ENCODE measurements around the gene RPL28.
"Not testable (repeated sequence)": the region's sequence is repeated elsewhere in the genome, so short reads cannot be mapped to it uniquely, and the experiment has no call there.

The RPL28 gene

DNA sequence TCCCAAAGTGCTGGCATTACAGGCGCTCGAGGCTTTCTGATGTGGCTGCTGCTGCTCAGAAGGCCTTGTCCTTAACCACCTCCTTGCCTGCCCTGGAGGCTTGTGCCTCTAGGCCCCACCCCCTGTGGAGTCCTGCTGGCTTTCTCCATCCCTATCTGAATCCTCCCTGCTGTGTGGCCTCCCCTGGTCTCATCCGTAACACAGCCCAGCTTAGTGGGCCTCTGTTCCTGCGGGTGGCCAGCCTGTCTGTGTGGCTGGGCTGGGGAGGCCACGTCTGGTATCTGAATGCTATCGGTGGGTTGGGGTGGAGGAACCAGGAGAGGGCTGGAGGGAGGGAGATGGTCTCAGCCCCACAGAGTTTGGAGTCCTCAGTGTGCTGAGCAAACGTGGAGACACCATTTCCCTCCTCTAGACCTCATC is 4.7 kb downstream of the RPL28 start:
- H3K27ac ChIP-seq (ENCODE audit: low read length), result no peak overlapping the region
- H3K27me3 ChIP-seq (ENCODE audit: low read depth, low read length), result no peaks in the 10 kb centered on the region
- H3K36me3 ChIP-seq (ENCODE audit: control insufficient read depth in 1 of 2, insufficient read depth in 2 of 2, low read length in 2 of 2), result peaks cover 23 to 31% of the 10 kb centered on the region in 2 donors
- H3K4me1 ChIP-seq (ENCODE audit: control insufficient read depth in 1 of 2, insufficient read depth in 2 of 2, low read length in 2 of 2), result peaks cover 20 to 32% of the 10 kb centered on the region in 2 donors
- no peak overlapping the region for H3K4me3 ChIP-seq (ENCODE audit: low read depth in 1 of 2, low read length in 2 of 2)
- H3K9me3 ChIP-seq (ENCODE audit: control insufficient read depth in 1 of 2, low read length in 2 of 2), result no peaks in the 10 kb centered on the region

DNA sequence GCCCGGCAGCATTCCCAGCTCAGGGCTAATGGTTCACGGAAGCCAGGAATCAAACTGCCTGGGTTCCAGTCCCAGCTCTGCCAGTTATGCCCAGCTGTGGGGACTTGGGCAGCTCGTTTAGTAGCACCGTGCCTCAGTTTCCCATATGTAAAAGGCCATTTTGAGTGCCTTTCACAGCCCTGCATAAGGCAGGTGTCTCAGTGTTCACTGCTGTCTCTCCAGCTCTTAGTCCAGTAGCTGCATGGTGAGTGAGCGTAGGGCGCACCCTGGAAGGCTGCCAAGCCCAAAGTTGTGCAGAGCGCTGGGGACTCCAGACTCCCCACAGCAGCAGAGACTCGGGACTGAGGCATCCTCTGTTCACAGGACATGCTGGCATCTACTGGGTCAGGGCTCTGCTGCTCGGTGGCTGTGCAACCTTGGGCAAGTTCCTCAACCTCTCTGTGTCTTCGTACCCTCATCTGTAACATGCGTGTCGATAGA is 5.5 kb downstream of the RPL28 start:
- no peak overlapping the region for H3K4me3 ChIP-seq (ENCODE audit: low read depth in 1 of 2, low read length in 2 of 2)
- H3K36me3 ChIP-seq (ENCODE audit: control insufficient read depth in 1 of 2, insufficient read depth in 2 of 2, low read length in 2 of 2), result peaks cover 23 to 30% of the 10 kb centered on the region in 2 donors
- no peaks in the 10 kb centered on the region for H3K9me3 ChIP-seq (ENCODE audit: control insufficient read depth in 1 of 2, low read length in 2 of 2)
- peaks cover 20 to 32% of the 10 kb centered on the region in 2 donors for H3K4me1 ChIP-seq (ENCODE audit: control insufficient read depth in 1 of 2, insufficient read depth in 2 of 2, low read length in 2 of 2)
- no peaks in the 10 kb centered on the region for H3K27me3 ChIP-seq (ENCODE audit: low read depth, low read length)
- no peak overlapping the region for H3K27ac ChIP-seq (ENCODE audit: low read length)

DNA sequence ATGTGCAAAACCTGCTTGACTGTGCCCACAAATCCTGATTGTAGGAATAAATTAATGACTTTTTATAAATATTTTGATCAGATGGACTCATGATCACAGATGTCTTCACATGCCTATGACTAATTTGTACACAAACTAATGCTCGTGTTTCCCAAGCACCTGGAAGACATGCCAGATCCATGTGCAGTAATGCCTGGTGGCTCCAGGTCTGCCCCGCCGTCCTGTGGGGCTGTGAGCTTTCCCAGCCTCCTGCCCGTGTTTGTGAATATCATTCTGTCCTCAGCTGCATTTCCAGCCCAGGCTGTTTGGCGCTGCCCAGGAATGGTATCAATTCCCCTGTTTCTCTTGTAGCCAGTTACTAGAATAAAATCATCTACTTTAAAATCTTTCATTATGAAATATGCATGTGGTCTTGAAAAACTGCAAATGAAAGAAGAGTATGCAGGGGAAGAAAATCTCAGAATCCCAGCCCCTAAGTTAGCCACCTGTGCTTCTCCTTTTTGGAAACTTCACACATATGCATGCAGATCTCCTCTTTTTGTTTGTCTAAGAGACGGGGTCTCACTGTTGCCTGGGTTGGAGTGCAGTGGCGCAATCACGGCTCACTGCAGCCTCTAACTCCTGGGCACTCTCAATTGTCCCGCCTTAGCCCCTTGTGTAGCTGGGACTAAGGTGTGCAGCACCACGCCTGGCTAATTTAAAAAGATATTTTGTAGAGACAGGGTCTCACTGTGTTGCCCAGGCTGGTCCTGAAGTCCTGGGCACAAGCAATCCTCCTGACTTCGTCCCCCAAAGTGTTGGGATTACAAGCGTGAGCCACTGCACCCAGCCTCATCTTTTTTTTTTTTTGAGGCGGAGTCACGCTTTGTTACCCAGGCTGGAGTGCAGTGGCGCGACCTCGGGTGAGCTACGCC is 6.2 kb downstream of the RPL28 start:
- Histone ChIP-seq H3K27ac (ENCODE audit: low read length) (no peak overlapping the region), H3K27me3 (ENCODE audit: low read depth, low read length) (no peaks in the 10 kb centered on the region), H3K36me3 (ENCODE audit: control insufficient read depth in 1 of 2, insufficient read depth in 2 of 2, low read length in 2 of 2) (peaks cover 23 to 30% of the 10 kb centered on the region in 2 donors), H3K9me3 (ENCODE audit: control insufficient read depth in 1 of 2, low read length in 2 of 2) (no peaks in the 10 kb centered on the region), H3K4me1 (ENCODE audit: control insufficient read depth in 1 of 2, insufficient read depth in 2 of 2, low read length in 2 of 2) (peaks cover 16 to 27% of the 10 kb centered on the region in 2 donors), H3K4me3 (ENCODE audit: low read depth in 1 of 2, low read length in 2 of 2) (no peak overlapping the region)

DNA sequence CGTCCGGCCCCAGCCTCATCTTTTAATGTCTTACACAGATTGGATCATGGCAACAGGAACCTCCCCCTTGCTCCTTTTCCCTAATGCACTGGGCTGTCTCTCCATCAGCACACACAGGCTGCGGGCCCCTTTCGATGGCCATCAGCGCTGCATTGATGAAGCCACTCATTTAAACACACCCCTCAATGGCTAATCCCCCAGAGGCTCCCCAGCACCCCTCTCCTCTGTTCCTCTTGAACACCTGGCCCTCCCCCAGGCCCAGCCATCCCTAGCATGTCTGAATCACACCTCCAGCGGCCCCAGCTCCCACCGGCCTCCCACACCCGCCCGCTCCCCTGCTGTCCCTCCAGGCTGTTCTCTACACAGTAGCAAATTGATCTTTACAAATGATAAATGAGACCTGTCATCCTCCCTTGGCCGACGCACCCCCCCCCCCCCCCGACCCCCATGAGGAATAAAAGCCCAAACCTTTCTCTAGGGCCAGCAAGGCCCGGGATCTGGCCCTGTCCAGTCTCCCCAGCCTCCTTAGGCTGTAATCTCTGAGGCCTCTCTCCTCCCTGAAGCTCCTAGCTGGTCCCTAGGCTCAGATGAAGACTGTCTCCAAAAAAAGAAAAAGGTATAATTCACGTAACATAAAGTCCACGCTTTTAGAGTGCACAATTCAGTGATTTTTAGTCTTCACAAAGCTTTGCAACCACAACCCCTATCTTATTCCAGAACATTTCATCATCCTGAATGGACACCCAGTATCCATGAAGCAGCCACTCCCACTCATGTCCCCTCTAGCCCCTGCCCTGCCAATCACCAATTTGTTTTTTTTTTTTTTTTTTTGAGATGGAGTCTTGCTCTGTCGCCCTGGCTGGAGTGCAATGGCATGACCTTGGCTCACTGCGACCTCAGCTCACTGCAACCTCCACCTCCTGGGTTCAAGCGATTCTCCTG is 7.4 kb downstream of the RPL28 start:
- H3K4me1 ChIP-seq (ENCODE audit: control insufficient read depth in 1 of 2, insufficient read depth in 2 of 2, low read length in 2 of 2), result peaks cover 6 to 16% of the 10 kb centered on the region in 2 donors

DNA sequence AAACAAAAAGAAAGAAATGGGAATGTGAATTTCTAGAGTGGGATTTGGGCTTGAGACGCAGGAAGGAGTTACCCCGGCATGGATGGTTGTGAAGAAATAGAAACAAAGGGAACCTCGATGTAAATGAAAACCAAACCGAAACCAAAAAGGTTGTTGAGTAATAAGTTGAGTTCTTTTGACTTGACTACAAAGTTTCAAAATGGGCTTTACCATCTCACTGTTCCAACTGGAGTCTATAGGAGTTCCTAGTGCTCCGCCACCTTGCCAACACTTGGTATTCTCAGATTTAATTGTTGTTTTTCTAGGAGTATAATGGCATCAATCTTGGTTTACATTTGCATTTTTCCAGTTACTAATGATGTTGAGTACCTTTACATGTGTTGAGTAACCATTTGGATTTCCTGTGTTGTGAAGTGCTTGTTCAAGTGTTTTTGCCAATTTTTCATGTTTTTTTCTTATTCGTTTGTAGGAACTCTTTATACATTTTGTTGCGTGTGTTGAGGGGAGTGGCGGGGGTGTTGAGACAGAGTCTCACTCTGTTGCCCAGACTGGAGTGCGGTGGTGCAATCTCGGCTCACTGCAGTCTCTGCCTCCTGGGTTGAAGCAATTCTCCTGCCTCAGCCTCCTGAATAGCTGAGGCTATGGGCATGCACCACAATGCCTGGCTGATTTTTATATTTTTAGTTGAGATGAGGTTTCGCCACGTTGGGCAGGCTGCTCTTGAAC is 12.6 kb downstream of the RPL28 start:
- H3K27ac ChIP-seq (ENCODE audit: low read length), result no peak overlapping the region
- H3K9me3 ChIP-seq (ENCODE audit: control insufficient read depth in 1 of 2, low read length in 2 of 2), result no peaks in the 10 kb centered on the region
- H3K36me3 ChIP-seq (ENCODE audit: control insufficient read depth in 1 of 2, insufficient read depth in 2 of 2, low read length in 2 of 2), result peaks cover 21 to 29% of the 10 kb centered on the region in 2 donors
- no peaks in the 10 kb centered on the region for H3K4me1 ChIP-seq (ENCODE audit: control insufficient read depth in 1 of 2, insufficient read depth in 2 of 2, low read length in 2 of 2)
- no peak overlapping the region for H3K4me3 ChIP-seq (ENCODE audit: low read depth in 1 of 2, low read length in 2 of 2)
- H3K27me3 ChIP-seq (ENCODE audit: low read depth, low read length), result no peaks in the 10 kb centered on the region

More for the DNA sequence above, 7.4 kb downstream of the RPL28 start:
- Histone ChIP-seq H3K27me3 (ENCODE audit: low read depth, low read length) (no peaks in the 10 kb centered on the region), H3K9me3 (ENCODE audit: control insufficient read depth in 1 of 2, low read length in 2 of 2) (no peaks in the 10 kb centered on the region), H3K4me3 (ENCODE audit: low read depth in 1 of 2, low read length in 2 of 2) (no peak overlapping the region), H3K36me3 (ENCODE audit: control insufficient read depth in 1 of 2, insufficient read depth in 2 of 2, low read length in 2 of 2) (peaks cover 23 to 25% of the 10 kb centered on the region in 2 donors), H3K27ac (ENCODE audit: low read length) (no peak overlapping the region)

DNA sequence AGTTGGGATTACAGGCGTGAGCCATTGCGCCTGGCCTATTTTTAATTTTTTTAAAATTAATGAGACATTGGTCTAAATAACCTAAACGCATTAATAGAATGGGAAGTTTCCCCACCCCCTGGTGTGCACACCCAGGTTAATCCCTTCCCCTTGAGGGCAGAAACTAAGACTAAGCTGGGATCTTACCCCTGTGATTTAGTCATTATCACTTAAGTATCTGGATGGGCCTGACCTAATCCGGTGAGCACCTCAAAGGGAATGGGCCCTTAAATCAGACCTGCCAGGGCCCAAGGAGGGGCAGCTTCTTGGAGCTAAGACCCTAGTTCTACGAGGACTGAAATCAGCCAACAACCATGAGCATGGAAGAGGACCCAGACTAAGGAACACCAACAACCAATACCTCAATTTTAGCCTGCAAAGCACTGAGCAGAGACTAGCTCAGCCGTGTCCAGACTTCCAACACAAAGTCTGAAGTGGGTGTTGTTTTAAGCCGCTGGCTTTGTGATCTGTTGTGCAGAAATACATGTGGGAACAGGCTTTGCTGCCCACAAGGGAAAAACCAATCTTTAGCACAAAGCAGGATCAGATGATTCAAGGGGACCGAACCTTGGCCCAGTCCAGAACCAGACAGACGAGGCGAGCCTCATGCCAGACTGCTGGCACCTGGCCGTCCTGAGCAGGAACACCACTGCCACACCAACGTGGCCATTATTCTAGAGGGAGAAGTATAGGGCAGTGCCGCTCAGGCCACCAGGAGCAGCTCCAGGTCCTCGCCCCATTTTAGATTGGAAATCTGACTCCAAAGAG is 14.8 kb downstream of the RPL28 start:
- Histone ChIP-seq H3K4me1 (ENCODE audit: control insufficient read depth in 1 of 2, insufficient read depth in 2 of 2, low read length in 2 of 2) (peaks cover 0 to under 1% of the 10 kb centered on the region in 2 donors), H3K4me3 (ENCODE audit: low read depth in 1 of 2, low read length in 2 of 2) (no peak overlapping the region), H3K36me3 (ENCODE audit: control insufficient read depth in 1 of 2, insufficient read depth in 2 of 2, low read length in 2 of 2) (peaks cover 31 to 35% of the 10 kb centered on the region in 2 donors), H3K27ac (ENCODE audit: low read length) (no peak overlapping the region), H3K27me3 (ENCODE audit: low read depth, low read length) (no peaks in the 10 kb centered on the region), H3K9me3 (ENCODE audit: control insufficient read depth in 1 of 2, low read length in 2 of 2) (no peaks in the 10 kb centered on the region)

DNA sequence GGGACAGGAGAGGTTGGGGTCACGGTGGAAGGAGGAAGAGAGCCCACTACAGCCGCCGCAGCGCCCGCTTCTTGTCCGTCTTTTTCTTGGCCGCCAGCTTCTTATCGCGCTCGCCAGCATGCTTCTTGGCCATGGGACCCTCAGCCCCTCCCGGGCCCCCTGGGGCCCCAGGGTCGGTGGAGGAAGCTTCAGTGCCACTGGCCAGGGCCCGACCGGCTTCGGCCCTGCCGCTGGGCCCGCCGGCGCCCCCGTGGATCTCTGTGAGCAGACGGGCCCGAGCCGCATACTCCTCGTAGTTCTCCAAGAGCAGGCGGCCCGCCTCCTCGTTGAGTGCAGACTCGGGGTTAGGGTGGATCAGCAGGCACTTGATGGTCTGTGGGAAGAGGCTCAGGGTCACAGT is 15.7 kb downstream of the RPL28 start:
- not testable (repeated sequence) for H3K4me1 ChIP-seq (ENCODE audit: control insufficient read depth in 1 of 2, insufficient read depth in 2 of 2, low read length in 2 of 2); H3K4me3 ChIP-seq (ENCODE audit: low read depth in 1 of 2, low read length in 2 of 2); H3K9me3 ChIP-seq (ENCODE audit: control insufficient read depth in 1 of 2, low read length in 2 of 2); H3K27ac ChIP-seq (ENCODE audit: low read length); H3K27me3 ChIP-seq (ENCODE audit: low read depth, low read length)
- H3K36me3 ChIP-seq (ENCODE audit: control insufficient read depth in 1 of 2, insufficient read depth in 2 of 2, low read length in 2 of 2), result peaks cover 35 to 41% of the 10 kb centered on the region in 2 donors

DNA sequence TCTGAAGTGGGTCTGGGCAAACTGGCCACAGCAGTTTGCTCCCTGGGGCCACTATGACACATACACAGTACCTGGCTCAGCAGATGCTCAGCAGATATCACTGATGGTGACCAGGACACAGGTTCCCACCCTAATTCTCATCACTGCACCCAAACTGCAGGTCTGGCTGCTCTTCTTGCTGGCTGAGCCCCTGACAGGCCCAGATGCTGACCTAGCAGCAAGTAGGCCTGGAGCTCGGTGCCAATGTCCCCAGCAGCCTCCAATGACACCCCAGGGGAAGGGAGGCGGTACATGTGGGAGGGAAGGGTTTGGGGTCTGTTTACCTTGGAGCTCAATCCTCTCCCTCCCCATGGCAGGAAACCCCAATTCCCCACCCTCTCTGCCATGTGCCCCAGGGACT is 16.8 kb downstream of the RPL28 start:
- Histone ChIP-seq H3K4me1 (ENCODE audit: control insufficient read depth in 1 of 2, insufficient read depth in 2 of 2, low read length in 2 of 2) (peaks cover 11 to 15% of the 10 kb centered on the region in 2 donors), H3K4me3 (ENCODE audit: low read depth in 1 of 2, low read length in 2 of 2) (no peak overlapping the region), H3K27me3 (ENCODE audit: low read depth, low read length) (no peaks in the 10 kb centered on the region), H3K27ac (ENCODE audit: low read length) (no peak overlapping the region), H3K9me3 (ENCODE audit: control insufficient read depth in 1 of 2, low read length in 2 of 2) (no peaks in the 10 kb centered on the region), H3K36me3 (ENCODE audit: control insufficient read depth in 1 of 2, insufficient read depth in 2 of 2, low read length in 2 of 2) (peaks cover 35 to 41% of the 10 kb centered on the region in 2 donors)

DNA sequence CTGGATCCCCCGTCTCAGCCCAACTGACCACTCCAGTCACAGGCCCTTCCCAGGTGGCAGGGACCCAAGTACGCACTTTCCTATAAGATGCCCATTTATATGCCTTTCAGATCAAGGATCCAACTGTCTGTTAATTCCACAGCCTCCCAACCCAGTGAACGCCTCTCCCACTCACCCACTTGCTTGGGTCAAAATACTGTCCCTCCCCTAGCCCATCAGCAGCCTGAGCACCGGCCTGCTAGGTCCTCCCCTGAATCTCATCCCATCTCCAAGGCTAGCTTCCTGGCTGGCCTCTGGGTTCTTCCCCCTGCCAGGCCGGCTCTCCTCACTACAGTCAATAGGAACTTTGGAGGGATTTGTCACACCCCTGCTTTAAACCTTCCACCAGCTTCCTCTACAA is 19.9 kb downstream of the RPL28 start:
- Histone ChIP-seq H3K9me3 (ENCODE audit: control insufficient read depth in 1 of 2, low read length in 2 of 2) (no peaks in the 10 kb centered on the region), H3K36me3 (ENCODE audit: control insufficient read depth in 1 of 2, insufficient read depth in 2 of 2, low read length in 2 of 2) (peaks cover 30 to 37% of the 10 kb centered on the region in 2 donors), H3K4me3 (ENCODE audit: low read depth in 1 of 2, low read length in 2 of 2) (no peak overlapping the region), H3K27me3 (ENCODE audit: low read depth, low read length) (no peaks in the 10 kb centered on the region), H3K4me1 (ENCODE audit: control insufficient read depth in 1 of 2, insufficient read depth in 2 of 2, low read length in 2 of 2) (peaks cover 14 to 15% of the 10 kb centered on the region in 2 donors), H3K27ac (ENCODE audit: low read length) (no peak overlapping the region)
